Esophagus muscularis mucosa (tissue), 4 donors: ENCODE data around the gene C2. TPM values are rescaled to one million over a fixed set of nuclear protein-coding genes. Genes with fewer than 3 reads are reported as not detected.
"Not testable (repeated sequence)": the region's sequence is repeated elsewhere in the genome, so short reads cannot be mapped to it uniquely, and the experiment has no call there.

ENCODE experiments used
- DNase-seq: peaks from one replicate; pipeline ENCODE4 v3.0.0-alpha.2; 2017; ENCODE audit errors: extremely low spot score
- H3K27ac ChIP-seq, 4 donors: fragments of 200-600 bp; sonication (generic); replicated peaks in 1 of 4; 1 replicate in 3 of 4; 2 replicates in 1 of 4; pipeline ENCODE4 v1.5.1; 2016 to 2019; ENCODE audit warnings: mild to moderate bottlenecking in 1 of 4
- H3K27me3 ChIP-seq, 4 donors: fragments of 200-600 bp; sonication (generic); one replicate each; pipeline versions ENCODE4 v1.5.1 to v1.6.0; 2016 to 2019
- H3K36me3 ChIP-seq, 4 donors: fragments of 200-600 bp; sonication (generic); one replicate each; pipeline ENCODE4 v1.5.1; 2016 to 2019
- H3K4me1 ChIP-seq, 4 donors: fragments of 200-600 bp; sonication (generic); one replicate each; pipeline ENCODE4 v1.5.1; 2016 to 2019
- H3K4me3 ChIP-seq, 4 donors: fragments of 200-600 bp; sonication (generic); 1 replicate in 2 of 4; 2 replicates in 2 of 4; pipeline ENCODE4 v1.5.1; 2016 to 2019; ENCODE audit warnings: mild to moderate bottlenecking in 4 of 4, moderate library complexity in 1 of 4
- H3K9me3 ChIP-seq, 4 donors: fragments of 200-600 bp; sonication (generic); 1 replicate in 3 of 4; 2 replicates in 1 of 4; pipeline ENCODE4 v1.5.1; 2016 to 2019
- WGBS: methylation state at CpG from one replicate; pipeline ENCODE4 v1.1.5; 2018; 5-methylcytosine and 5-hydroxymethylcytosine counted together
- intact Hi-C: fragments of 100-400 bp; cut with DNase I; formaldehyde crosslinking; loops from one replicate; pipeline ENCODE4 v1.15.1; 2023
- small RNA-seq, 3 donors: library from RNA; depleted of rRNA; stranded (forward); fragments of <200 nt; gene quantifications; one replicate each; pipeline ENCODE3, GENCODE V24; 2016
- total RNA-seq, 4 donors: library from RNA; depleted of rRNA; stranded (reverse); fragments of >200 nt; gene quantifications; one replicate each; pipeline versions ENCODE4 v1.1.0 to v1.2.1, GENCODE V29; 2016

The C2 gene
- total RNA-seq, 4 donors from 2014 or later, result 10.0 to 15.4 (median 12.6) TPM

GRCh38 chr6:31994421-31994820 lies 66.9 kb downstream of the C2 start:
- H3K36me3 ChIP-seq, result not testable (repeated sequence)

More at GRCh38 chr6:31994421-31994820, 66.9 kb downstream of the C2 start:
- H3K9me3 ChIP-seq, H3K4me3 ChIP-seq, intact Hi-C loops, H3K27ac ChIP-seq, H3K4me1 ChIP-seq, DNase-seq, H3K27me3 ChIP-seq: not testable (repeated sequence)
- WGBS, result no CpG with 5 or more reads among the region's 14 CpGs

Small RNAs within 50 kb of the gene (small RNA-seq; reads per million reads assigned to genes)
- gene AL645922.1, result 0 reads per million in 3 donors

Other genes starting within 250 kb of the C2 start
- 1 to 10 TPM in 2 of 4 donors, not detected in 2; 2.0 to 2.9 TPM for gene LY6G5C, start 246.7 kb upstream of the C2 start, total RNA-seq
- gene ABHD16A, start 224.4 kb upstream of the C2 start, total RNA-seq, result 10 to 100 TPM; 44.9 to 57.9 (median 52.8) TPM
- not detected for gene LY6G6F, start 220.9 kb upstream of the C2 start, total RNA-seq
- gene LY6G6D, start 212.4 kb upstream of the C2 start, total RNA-seq, result not detected
- not detected for gene LY6G6C, start 206.0 kb upstream of the C2 start, total RNA-seq
- gene MPIG6B, start 204.3 kb upstream of the C2 start, total RNA-seq, result not detected
- gene DDAH2, start 198.4 kb upstream of the C2 start, total RNA-seq, result 100 to 1,000 TPM in 2 of 4 donors, 10 to 100 TPM in 2; 78.1 to 119 (median 100) TPM
- gene CLIC1, start 191.2 kb upstream of the C2 start, total RNA-seq, result 100 to 1,000 TPM; 208 to 379 (median 290) TPM
- gene MSH5, start 187.7 kb upstream of the C2 start, total RNA-seq, result 1 to 10 TPM; 4.0 to 6.4 (median 4.5) TPM
- gene SAPCD1, start 165.1 kb upstream of the C2 start, total RNA-seq, result under 1 TPM in 1 of 4 donors, not detected in 3; 0.83 TPM
- gene VWA7, start 150.4 kb upstream of the C2 start, total RNA-seq, result under 1 TPM in 3 of 4 donors, not detected in 1; 0.40 to 0.50 (median 0.45) TPM
- 10 to 100 TPM; 25.0 to 53.2 (median 34.8) TPM for gene VARS1, start 132.0 kb upstream of the C2 start, total RNA-seq
- 10 to 100 TPM; 24.2 to 41.5 (median 32.9) TPM for gene LSM2, start 120.8 kb upstream of the C2 start, total RNA-seq
- 1 to 10 TPM; 1.2 to 3.7 (median 2.6) TPM for gene HSPA1L, start 112.4 kb upstream of the C2 start, total RNA-seq
- gene HSPA1A, start 112.2 kb upstream of the C2 start, total RNA-seq, result 100 to 1,000 TPM; 235 to 451 (median 370) TPM
- gene HSPA1B, start 100.0 kb upstream of the C2 start, total RNA-seq, result 100 to 1,000 TPM; 120 to 315 (median 274) TPM
- gene NEU1, start 64.9 kb upstream of the C2 start, total RNA-seq, result 10 to 100 TPM; 24.9 to 39.6 (median 34.9) TPM
- under 1 TPM in 2 of 4 donors, not detected in 2; 0.19 to 0.80 TPM for gene SLC44A4, start 48.7 kb upstream of the C2 start, total RNA-seq
- gene EHMT2, start 30.0 kb upstream of the C2 start, total RNA-seq, result 10 to 100 TPM; 25.7 to 48.4 (median 38.1) TPM
- gene ZBTB12, start 25.6 kb upstream of the C2 start, total RNA-seq, result 1 to 10 TPM in 3 of 4 donors, under 1 TPM in 1; 0.66 to 2.5 (median 1.6) TPM
- 10 to 100 TPM; 11.6 to 28.7 (median 12.7) TPM for gene CFB, start 18.4 kb downstream of the C2 start, total RNA-seq
- 10 to 100 TPM; 79.3 to 81.7 (median 81.1) TPM for gene NELFE, start 31.3 kb downstream of the C2 start, total RNA-seq
- gene SKIC2, start 31.5 kb downstream of the C2 start, total RNA-seq, result 10 to 100 TPM; 23.3 to 33.2 (median 28.5) TPM
- 10 to 100 TPM; 12.9 to 18.4 (median 15.9) TPM for gene DXO, start 44.4 kb downstream of the C2 start, total RNA-seq
- gene C4A, start 54.3 kb downstream of the C2 start, total RNA-seq, result 100 to 1,000 TPM in 2 of 4 donors, 10 to 100 TPM in 2; 31.6 to 187 (median 98.2) TPM
- 100 to 1,000 TPM in 1 of 4 donors, 10 to 100 TPM in 3; 45.3 to 203 (median 75.8) TPM for gene C4B, start 87.1 kb downstream of the C2 start, total RNA-seq
- gene CYP21A2, start 110.7 kb downstream of the C2 start, total RNA-seq, result 1 to 10 TPM in 3 of 4 donors, under 1 TPM in 1; 0.33 to 3.7 (median 1.9) TPM
- 100 to 1,000 TPM; 223 to 525 (median 326) TPM for gene TNXB, start 181.6 kb downstream of the C2 start, total RNA-seq
- gene ATF6B, start 200.5 kb downstream of the C2 start, total RNA-seq, result 10 to 100 TPM; 17.7 to 37.4 (median 27.2) TPM
- 1 to 10 TPM; 2.7 to 6.3 (median 3.9) TPM for gene FKBPL, start 202.6 kb downstream of the C2 start, total RNA-seq
- 1 to 10 TPM; 2.7 to 4.4 (median 4.0) TPM for gene PRRT1, start 224.2 kb downstream of the C2 start, total RNA-seq
- 10 to 100 TPM; 14.9 to 31.4 (median 20.8) TPM for gene PPT2, start 226.4 kb downstream of the C2 start, total RNA-seq
- 10 to 100 TPM in 2 of 4 donors, 1 to 10 TPM in 2; 8.1 to 20.7 (median 13.9) TPM for gene EGFL8, start 236.9 kb downstream of the C2 start, total RNA-seq
- 10 to 100 TPM; 52.7 to 76.7 (median 68.9) TPM for gene AGPAT1, start 248.4 kb downstream of the C2 start, total RNA-seq